ENCODE measurements around the gene UNCX. TPM values are rescaled to one million over a fixed set of nuclear protein-coding genes. Genes with fewer than 3 reads are reported as not detected.

UNCX gene
- total RNA-seq, 2 donors from 2014 or later, result 0.13 TPM; not detected in 1

DNA sequence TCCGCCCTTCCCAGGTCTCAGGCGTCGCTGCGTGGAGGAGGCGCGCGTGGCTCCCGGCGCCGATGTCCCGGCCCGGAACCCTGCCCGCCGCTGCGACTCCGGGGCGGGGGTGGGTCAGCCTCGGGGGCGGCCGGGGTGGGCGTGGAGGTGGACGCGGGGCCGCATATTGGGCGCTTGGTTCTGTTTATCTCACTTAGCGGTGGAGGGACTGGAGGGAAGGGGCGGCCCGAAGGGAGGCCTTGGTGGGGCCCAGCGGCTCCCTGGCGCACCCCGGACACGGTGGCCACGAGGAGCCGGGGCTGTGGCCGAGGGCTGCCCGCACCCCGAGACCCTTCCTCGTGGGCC is 8.6 kb downstream of the UNCX start:
- Mint-ChIP-seq H3K4me3 (peak overlapping the region; percentile 39), H3K27ac (no peak overlapping the region), H3K27me3 (ENCODE audit: insufficient read depth) (peaks cover 90% of the 10 kb centered on the region), H3K9me3 (no peaks in the 10 kb centered on the region), H3K36me3 (ENCODE audit: low read depth) (no peaks in the 10 kb centered on the region), H3K4me1 (peaks cover 17% of the 10 kb centered on the region)
- H3K4me3 ChIP-seq (ENCODE audit: low read length), result no peak overlapping the region
- 0 to 2% methylated on average over 5 to 38 of the region's 38 CpGs for WGBS, 2 experiments (ENCODE audit: insufficient coverage in 1 of 2, insufficient read length in 1 of 2)
- H3K9ac ChIP-seq (ENCODE audit: extremely low read depth, low read length, poor library complexity, severe bottlenecking), result no peak overlapping the region
- H3K27me3 ChIP-seq (ENCODE audit: control insufficient read depth, insufficient read depth, low read length, poor library complexity, severe bottlenecking), result peaks cover 98% of the 10 kb centered on the region
- no peak overlapping the region for H3K27ac ChIP-seq (ENCODE audit: low read depth, low read length)
- TF ChIP-seq, protein P1, sequence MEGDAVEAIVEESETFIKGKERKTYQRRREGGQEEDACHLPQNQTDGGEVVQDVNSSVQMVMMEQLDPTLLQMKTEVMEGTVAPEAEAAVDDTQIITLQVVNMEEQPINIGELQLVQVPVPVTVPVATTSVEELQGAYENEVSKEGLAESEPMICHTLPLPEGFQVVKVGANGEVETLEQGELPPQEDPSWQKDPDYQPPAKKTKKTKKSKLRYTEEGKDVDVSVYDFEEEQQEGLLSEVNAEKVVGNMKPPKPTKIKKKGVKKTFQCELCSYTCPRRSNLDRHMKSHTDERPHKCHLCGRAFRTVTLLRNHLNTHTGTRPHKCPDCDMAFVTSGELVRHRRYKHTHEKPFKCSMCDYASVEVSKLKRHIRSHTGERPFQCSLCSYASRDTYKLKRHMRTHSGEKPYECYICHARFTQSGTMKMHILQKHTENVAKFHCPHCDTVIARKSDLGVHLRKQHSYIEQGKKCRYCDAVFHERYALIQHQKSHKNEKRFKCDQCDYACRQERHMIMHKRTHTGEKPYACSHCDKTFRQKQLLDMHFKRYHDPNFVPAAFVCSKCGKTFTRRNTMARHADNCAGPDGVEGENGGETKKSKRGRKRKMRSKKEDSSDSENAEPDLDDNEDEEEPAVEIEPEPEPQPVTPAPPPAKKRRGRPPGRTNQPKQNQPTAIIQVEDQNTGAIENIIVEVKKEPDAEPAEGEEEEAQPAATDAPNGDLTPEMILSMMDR (conservative IDR thresholded peaks at IDR 0.05), result no peak
- DNase-seq, result no peak
- H3K9me3 ChIP-seq (ENCODE audit: control insufficient read depth, low read length), result no peaks in the 10 kb centered on the region
- H3K4me1 ChIP-seq (ENCODE audit: control insufficient read depth, insufficient read depth, low read length), result peaks cover 10% of the 10 kb centered on the region
- no peaks in the 10 kb centered on the region for H3K36me3 ChIP-seq (ENCODE audit: control insufficient read depth, insufficient read depth, low read length)

DNA sequence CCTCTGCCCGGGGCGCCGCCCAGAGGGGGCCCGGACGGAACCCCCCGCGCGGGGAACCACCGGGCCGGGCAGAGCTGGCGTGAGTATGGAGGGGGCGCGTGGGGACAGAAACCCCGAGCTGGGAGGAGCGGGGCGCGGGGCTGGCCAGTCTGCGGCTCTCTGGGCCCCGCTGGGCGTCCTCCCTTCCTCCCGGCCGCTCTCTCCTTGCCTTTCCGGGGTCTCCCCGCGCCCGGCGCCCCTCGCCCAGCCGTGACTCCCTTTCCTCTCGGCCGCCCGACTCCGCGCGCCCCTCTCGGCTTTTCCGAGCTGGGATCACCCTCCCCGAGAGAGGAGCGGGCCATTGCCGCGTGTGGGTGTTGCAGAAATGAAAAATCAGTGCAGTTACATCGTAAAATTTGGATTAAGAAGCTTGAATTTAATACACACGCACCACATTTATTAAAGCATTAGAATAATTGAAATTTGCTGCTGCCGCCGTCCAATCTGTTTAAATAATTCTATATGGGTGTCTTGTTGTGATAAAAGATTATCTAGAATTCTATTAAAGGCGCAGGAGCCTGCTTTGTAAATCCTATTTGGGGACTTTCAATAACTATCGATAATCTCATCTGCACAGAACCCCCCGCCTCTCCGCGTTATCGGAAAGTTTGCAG is 9.1 kb downstream of the UNCX start:
- no peaks in the 10 kb centered on the region for H3K9me3 ChIP-seq (ENCODE audit: control insufficient read depth, low read length)
- no peak overlapping the region for H3K4me3 Mint-ChIP-seq
- H3K27ac Mint-ChIP-seq, result no peak overlapping the region
- no peak overlapping the region for H3K9ac ChIP-seq (ENCODE audit: extremely low read depth, low read length, poor library complexity, severe bottlenecking)
- H3K4me1 ChIP-seq (ENCODE audit: control insufficient read depth, insufficient read depth, low read length), result peaks cover 10% of the 10 kb centered on the region
- peaks cover 100% of the 10 kb centered on the region for H3K27me3 ChIP-seq (ENCODE audit: control insufficient read depth, insufficient read depth, low read length, poor library complexity, severe bottlenecking)
- DNase-seq, result no peak
- no peak overlapping the region for H3K4me3 ChIP-seq (ENCODE audit: low read length)
- H3K27ac ChIP-seq (ENCODE audit: low read depth, low read length), result no peak overlapping the region
- 0 to 2% methylated on average over 13 to 50 of the region's 51 CpGs for WGBS, 2 experiments (ENCODE audit: insufficient coverage in 1 of 2, insufficient read length in 1 of 2)
- peaks cover 19% of the 10 kb centered on the region for H3K4me1 Mint-ChIP-seq
- H3K27me3 Mint-ChIP-seq (ENCODE audit: insufficient read depth), result peaks cover 95% of the 10 kb centered on the region
- no peaks in the 10 kb centered on the region for H3K36me3 Mint-ChIP-seq (ENCODE audit: low read depth)
- H3K9me3 Mint-ChIP-seq, result no peaks in the 10 kb centered on the region
- H3K36me3 ChIP-seq (ENCODE audit: control insufficient read depth, insufficient read depth, low read length), result no peaks in the 10 kb centered on the region
- TF ChIP-seq, protein P1 (conservative IDR thresholded peaks at IDR 0.05), result no peak

DNA sequence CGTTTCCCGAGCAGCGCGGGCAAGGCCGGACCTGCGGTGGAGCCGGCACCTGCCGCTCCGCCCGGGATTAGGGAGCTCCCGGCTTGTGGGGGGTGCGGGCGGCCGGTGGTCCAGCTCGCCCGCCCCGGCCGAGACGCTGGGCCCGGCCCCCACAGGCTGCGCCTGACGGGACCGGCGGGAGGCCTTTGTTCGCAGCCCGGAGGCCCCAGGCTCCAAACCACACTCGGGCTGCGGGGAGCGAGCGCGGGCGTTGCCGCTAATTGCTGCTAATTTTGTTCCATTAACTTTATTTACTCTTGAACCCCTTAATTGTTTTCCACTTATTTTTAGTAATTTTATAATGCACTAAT is 9.6 kb downstream of the UNCX start:
- H3K27me3 ChIP-seq (ENCODE audit: control insufficient read depth, insufficient read depth, low read length, poor library complexity, severe bottlenecking), result peaks cover 100% of the 10 kb centered on the region
- no peaks in the 10 kb centered on the region for H3K9me3 Mint-ChIP-seq
- no peak overlapping the region for H3K9ac ChIP-seq (ENCODE audit: extremely low read depth, low read length, poor library complexity, severe bottlenecking)
- no peak overlapping the region for H3K4me3 Mint-ChIP-seq
- H3K27ac Mint-ChIP-seq, result no peak overlapping the region
- TF ChIP-seq, protein P1 (conservative IDR thresholded peaks at IDR 0.05), result no peak
- no peaks in the 10 kb centered on the region for H3K9me3 ChIP-seq (ENCODE audit: control insufficient read depth, low read length)
- H3K27me3 Mint-ChIP-seq (ENCODE audit: insufficient read depth), result peaks cover 94% of the 10 kb centered on the region
- peak; percentile 69 for DNase-seq
- no peak overlapping the region for H3K4me3 ChIP-seq (ENCODE audit: low read length)
- WGBS, 2 experiments (ENCODE audit: insufficient coverage in 1 of 2, insufficient read length in 1 of 2), result 0 to 2% methylated on average over 11 to 33 of the region's 33 CpGs
- no peak overlapping the region for H3K27ac ChIP-seq (ENCODE audit: low read depth, low read length)
- peaks cover 10% of the 10 kb centered on the region for H3K4me1 ChIP-seq (ENCODE audit: control insufficient read depth, insufficient read depth, low read length)
- no peaks in the 10 kb centered on the region for H3K36me3 ChIP-seq (ENCODE audit: control insufficient read depth, insufficient read depth, low read length)
- peaks cover 19% of the 10 kb centered on the region for H3K4me1 Mint-ChIP-seq
- H3K36me3 Mint-ChIP-seq (ENCODE audit: low read depth), result no peaks in the 10 kb centered on the region
